Uterus (tissue), 2 donors: ENCODE measurements around the gene GRXCR1.

ENCODE experiments used
- CTCF ChIP-seq, 4 experiments: fragments of 200-600 bp in 2 of 4; fragments of 450-650 bp in 2 of 4; sonication (generic) in 2 of 4; IDR thresholded peaks; one replicate each; pipeline ENCODE4 v1.5.1; 2016 to 2019; ENCODE audit warnings: antibody characterized with exemption in 4 of 4, mild to moderate bottlenecking in 2 of 4, moderate library complexity in 1 of 4
- POLR2A ChIP-seq, 2 donors: fragments of 450-650 bp; IDR thresholded peaks; one replicate each; pipeline ENCODE4 v1.6.1; 2016; ENCODE audit warnings: antibody characterized with exemption in 2 of 2, mild to moderate bottlenecking in 1 of 2, moderate library complexity in 1 of 2

GRCh38 chr4:42878863-42879262 is 13.7 kb upstream of the GRXCR1 start:
- TF ChIP-seq POLR2A (IDR thresholded peaks at IDR 0.05) (no peak), CTCF (IDR thresholded peaks at IDR 0.05) (no peak)
